Upper lobe of left lung (tissue), 4 donors: ENCODE data around the gene MAGI2.

ENCODE experiments used
- CTCF ChIP-seq, 6 experiments: fragments of 450-650 bp in 4 of 6; fragments of 200-600 bp in 2 of 6; sonication (generic) in 2 of 6; IDR thresholded peaks; one replicate each; pipeline ENCODE4 v1.5.1; 2016 to 2019; ENCODE audit warnings: antibody characterized with exemption in 6 of 6
- EP300 ChIP-seq, 4 donors: sonication (generic); formaldehyde crosslinking; IDR thresholded peaks; one replicate each; pipeline ENCODE4 v1.5.1; 2017; ENCODE audit warnings: antibody characterized with exemption in 4 of 4, control low read depth in 2 of 4
- POLR2A ChIP-seq, 4 donors: fragments of 450-650 bp; IDR thresholded peaks; one replicate each; pipeline ENCODE4 v1.5.1; 2016 to 2017; ENCODE audit warnings: antibody characterized with exemption in 4 of 4, mild to moderate bottlenecking in 2 of 4
- POLR2AphosphoS5 ChIP-seq, 2 donors: sonication (generic); formaldehyde crosslinking; IDR thresholded peaks; one replicate each; pipeline ENCODE4 v1.5.1; 2017; ENCODE audit warnings: antibody characterized with exemption in 2 of 2

- TF ChIP-seq POLR2A (IDR thresholded peaks at IDR 0.05) (no peak), CTCF (IDR thresholded peaks at IDR 0.05) (no peak), POLR2AphosphoS5 (IDR thresholded peaks at IDR 0.05) (no peak), EP300 (IDR thresholded peaks at IDR 0.05) (no peak)
Measured at GRCh38 chr7:78492146-78492545, 961.3 kb downstream of the MAGI2 start.
